ENCODE results near the gene BANP. TPM values are rescaled to one million over a fixed set of nuclear protein-coding genes. Genes with fewer than 3 reads are reported as not detected.
"Not testable (repeated sequence)": the region's sequence is repeated elsewhere in the genome, so short reads cannot be mapped to it uniquely, and the experiment has no call there.

The BANP gene
- total RNA-seq, 1 donor from 2014 or later, result 18.8 TPM

DNA sequence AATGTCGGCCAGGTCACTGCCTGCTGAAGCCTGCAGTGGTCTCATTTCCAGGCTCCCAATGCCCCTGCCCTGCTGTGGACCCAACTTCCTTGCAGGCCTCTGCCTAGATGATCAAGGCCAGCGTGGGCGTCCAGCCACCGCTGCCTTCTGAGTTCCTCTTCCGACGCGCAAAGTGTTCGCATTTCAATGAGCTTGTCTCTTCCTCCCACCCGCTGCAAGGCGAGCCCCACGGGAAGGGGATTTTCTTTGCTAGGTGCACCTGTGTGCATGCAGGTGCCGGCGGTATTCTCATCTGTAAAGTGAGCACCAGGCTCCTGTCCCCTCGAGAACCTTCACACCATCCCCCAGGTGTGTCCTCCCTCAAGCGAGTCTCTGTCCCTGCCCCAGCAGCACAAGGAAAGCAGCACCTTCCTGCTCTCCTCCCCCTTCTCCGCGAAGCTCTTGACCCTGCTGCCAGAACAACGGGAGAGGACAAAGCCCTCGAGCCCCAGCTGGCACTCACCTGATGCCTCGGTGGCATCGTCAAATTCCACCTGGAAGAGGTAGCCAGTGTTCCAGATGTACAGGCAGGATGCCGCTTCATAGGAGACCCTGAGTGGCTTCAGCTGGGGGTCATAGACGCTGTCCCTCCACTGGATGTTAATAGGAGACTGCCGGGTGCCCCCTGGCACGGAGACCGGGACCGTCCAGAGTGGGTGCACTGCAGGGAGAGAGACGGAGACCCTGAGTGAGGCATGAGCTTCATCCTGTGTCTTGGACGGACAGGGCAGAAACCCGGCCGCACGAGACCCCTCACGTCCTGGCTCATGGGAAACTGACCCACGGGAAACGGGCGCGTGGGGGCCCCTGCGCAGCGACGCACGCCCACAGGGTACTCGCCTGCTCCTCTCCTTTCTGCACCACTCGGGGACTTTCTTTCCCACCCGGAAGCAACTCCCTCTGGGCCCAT, 24.7 kb upstream of the BANP start:
- no peak for DNase-seq (ENCODE audit: low read depth in 2 of 2)

DNA sequence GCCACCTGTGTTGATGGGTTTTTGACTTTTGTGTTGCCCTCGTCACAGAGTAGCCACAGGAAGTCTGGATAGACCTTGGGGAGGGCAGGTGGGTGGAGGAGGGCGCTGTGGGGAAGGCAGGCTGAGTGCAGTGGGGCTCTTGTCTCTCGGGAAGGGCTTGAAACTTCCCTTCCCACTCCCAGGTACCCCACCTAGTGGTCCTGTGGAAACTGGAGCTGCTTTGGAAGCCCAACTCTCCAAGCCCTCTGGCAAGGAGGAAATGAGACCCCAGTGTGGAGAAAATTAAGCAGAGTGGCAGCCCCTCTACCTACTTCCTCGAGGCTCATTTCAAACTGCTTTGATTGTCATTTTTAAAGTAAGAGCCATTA, 24.1 kb upstream of the BANP start:
- DNase-seq (ENCODE audit: low read depth in 2 of 2), result no peak

DNA sequence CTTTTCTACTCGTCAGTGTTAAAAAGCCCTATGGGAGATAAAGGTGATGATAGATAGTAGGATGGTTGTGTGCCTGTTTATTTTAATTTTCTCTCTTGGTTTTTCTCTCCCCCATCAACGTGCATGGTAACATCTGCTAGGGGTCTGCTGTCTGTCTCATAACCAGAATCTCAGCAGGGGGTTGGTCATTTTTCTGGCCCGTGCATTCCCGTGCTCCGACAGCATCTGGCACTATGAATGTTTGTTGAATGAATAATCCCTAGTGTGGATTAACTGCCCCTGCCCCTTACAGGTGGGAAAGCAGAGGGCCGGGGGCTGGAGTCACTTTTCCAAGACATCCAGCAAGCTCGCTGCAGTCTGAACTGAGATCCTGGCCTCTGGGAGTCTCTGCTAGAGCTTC, 21.2 kb upstream of the BANP start:
- no peak for DNase-seq (ENCODE audit: low read depth in 2 of 2)

DNA sequence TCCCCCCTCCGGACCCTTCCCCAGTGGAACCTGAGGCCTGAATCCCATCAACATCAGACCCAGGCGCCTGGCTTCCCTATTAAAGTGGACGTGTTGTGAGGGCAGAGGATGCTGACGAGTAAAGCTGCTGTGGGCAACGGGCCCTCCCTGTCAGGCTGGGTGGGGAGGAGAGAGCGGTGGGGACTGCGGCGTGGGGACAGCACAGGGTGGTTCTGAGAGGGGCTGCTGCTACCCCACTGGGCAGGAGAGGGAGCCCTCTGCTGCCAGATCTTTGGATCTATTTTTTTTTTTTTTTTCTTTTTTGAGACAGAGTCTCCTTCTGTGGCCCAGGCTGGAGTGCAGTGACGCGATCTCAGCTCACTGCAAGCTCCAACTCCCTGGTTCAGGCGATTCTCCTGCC, 20.8 kb upstream of the BANP start:
- no peak for DNase-seq (ENCODE audit: low read depth in 2 of 2)

DNA sequence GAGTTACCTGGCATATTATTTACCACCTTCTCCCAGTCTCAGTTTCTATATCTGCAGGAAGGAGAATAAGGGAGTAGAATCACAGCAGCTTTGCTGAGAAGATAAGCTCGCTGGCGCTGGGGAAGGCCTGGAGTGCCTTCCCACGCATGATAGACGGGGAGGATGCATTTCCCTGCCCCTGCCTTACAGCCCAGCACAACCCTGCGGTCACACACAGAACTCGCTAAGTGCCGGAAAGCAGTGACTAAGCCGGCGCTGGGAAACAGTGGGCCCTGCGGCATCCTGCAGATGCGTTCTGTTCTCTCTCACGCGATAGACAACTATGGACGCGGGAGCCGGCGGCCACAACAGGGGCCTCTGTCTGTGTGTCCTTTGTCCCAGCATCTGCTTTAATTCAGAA, 19.7 kb upstream of the BANP start:
- peak in 1 of 2 donors; percentile 49 for DNase-seq (ENCODE audit: low read depth in 2 of 2)

DNA sequence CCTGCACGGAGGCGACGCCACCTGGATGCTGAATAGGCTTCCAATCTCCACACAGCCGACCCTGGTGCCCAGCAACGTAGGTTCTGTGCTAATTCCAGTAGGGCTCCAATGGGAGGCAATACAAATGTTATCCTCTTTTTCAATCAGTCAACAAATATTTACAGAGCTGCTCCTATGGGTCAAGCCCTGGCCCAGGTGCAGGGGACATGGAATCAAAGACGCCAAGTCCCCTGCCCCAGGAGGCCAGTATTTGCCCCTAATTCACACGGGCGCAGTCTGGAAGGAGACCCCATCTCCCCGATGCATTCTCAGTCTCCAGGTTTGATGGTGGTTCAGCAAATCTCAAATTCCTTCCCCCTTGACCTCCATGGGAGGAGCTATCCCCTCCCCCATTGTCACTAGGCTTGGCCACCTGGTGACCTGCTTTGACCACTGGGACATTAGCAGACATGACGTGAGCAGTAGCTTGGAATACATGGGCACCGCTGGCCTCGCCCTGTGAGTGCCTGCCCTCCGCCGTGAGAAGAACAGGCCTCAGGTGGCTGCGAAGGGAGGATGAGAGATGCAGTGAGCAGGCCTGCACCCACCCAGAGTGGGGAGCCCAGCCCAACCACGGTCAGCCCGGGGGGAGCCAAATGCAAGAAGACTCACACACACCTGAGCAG, 18.6 kb upstream of the BANP start:
- not testable (repeated sequence) for DNase-seq (ENCODE audit: low read depth in 2 of 2)

DNA sequence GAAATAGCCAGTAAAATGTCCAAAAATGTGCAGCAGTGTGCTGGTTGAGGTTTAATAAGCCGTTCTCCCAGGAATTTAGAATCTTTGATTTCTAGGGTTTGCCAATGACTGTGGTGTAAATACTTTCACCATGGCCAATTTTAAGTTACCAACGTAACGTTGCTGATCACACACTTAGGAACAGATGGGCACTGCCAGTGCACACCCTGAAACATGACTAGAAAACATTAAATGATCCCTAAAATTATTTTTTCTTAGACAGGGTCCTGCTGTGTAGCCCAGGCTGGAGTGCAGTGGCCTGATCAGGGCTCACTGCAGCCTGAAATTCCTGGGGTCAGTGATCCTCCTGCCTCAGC, 18.1 kb upstream of the BANP start:
- no peak for DNase-seq (ENCODE audit: low read depth in 2 of 2)

DNA sequence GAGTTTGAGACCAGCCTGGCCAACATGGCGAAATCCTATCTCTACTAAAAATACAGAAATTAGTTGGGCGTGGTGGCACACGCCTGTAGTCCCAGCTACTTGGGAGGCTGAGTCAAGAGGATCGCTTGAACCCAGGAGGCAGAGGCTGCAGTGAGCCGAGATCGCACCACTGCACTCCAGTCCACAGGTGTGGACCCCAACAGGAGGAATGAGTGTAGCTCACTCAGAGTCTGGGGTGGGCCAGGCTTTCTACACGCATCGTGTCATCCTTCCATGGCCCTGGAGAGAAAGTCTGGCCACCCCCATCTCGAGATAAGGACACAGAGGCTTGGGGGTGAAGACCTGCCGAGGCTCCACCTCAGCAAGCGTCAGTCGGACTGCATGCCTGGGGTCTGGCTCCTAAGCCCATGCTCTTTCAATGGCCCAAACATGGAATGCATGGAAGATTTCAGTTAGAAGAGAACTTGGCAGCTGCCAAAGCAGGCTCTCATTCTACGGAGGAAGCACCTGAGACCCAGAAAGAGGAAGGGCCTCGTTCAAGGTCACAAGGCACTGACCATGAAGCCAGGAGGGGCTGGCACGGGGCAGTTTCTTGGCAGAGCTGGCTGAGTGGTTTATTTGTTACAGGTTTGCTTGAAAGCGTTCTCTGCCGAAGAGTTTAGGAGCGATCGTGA, 16.3 kb upstream of the BANP start:
- DNase-seq (ENCODE audit: low read depth in 2 of 2), result not testable (repeated sequence)

DNA sequence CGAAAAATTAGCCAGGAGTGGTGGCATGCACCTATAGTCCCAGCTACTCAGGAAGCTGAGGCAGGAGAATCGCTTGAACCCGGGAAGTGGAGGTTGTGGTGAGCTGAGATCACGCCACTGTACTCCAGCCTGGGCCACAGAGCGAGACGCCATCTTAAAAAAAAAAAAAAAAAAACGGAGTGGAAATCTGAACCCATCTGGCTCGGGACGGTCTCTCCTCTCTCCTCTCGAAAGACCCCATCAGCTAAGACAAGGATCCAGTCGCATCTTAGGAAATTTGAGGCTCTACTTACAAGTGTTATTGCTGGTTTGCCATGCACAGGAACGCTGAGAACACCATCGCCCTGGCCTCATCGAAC, 15.2 kb upstream of the BANP start:
- DNase-seq (ENCODE audit: low read depth in 2 of 2), result not testable (repeated sequence)

DNA sequence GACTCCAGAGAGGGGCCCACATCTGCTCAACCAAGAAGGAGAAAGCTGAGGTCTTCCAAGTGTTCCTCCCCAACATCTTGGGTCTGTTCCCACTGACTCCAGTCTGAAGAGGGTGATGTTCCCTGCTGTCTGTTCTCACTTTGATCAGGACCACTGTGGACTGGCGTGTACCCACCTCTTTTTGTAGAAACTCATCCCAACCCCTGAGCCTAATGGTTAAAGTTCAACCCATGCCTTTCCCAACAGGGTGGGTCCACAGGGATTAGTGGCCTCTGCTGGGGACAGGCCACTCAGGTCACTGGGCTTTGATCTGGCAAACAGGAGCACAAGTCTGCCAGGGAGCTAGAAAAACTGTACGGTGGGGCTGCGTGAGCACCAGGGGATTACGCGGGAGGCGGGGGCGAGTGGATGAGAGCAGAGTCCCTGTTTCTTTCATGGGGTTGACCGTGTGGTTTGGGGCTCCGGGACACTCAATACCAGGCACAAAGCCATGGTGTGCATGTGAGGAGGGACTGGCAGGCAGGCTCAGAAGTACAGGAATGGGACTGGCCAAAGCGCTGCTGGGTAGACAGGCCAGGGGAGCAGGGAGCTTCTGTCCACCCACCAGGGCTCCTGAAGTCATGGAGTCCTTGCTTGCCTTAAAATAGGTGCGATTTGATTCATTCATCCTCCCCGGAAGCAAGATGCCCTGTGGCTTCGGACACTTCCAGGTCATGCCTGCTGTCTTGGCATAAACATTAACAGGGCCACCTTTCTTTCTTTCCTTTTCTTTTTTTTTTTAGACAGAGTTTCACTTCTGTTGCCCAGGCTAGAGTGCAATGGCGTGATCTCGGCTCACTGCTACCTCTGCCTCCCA, 14.6 kb upstream of the BANP start, which contains the start of gene CA5A:
Gene CA5A, minus strand, starts transcription at position 155 of the 856 bp plus-strand sequence. Its CDS starts 79 bp downstream, at position 76.
- DNase-seq (ENCODE audit: low read depth in 2 of 2), result no peak

DNA sequence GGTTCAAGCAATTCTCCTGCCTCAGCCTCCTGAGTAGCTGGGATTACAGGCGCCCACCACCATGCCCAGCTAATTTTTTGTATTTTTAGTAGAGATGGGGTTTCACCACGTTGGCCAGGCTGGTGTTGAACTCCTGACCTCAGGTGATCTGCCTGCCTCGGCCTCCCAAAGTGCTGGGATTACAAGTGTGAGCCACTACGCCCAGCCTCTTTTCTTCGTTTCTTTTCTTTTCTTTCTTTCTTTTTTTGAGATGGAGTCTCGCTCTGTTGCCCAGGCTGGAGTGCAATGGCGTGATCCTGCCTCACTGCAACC, 14.0 kb upstream of the BANP start:
- not testable (repeated sequence) for DNase-seq (ENCODE audit: low read depth in 2 of 2)

DNA sequence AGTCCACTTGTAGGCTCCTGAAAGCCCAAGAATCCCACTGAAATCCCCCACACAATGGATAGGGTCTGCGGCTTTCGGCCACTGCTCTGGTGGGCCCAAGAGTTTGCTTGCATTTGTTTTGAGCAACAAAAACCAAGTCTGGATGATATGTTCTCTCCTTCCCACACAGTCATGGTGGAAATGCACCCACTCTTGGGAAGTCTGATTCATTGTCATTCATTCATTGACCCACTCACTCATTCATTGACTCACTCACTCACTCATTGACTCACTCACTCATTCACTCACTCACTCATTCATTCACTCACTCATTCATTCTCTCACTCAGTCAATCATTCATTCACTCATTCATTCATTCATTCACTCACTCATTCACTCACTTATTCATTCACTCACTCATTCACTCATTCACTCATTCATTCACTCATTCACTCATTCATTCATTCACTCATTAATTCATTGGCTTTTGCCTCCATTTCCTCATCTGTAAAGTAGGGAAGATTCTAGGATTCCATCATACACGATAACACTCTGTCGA, 12.8 kb upstream of the BANP start:
- DNase-seq (ENCODE audit: low read depth in 2 of 2), result no peak

DNA sequence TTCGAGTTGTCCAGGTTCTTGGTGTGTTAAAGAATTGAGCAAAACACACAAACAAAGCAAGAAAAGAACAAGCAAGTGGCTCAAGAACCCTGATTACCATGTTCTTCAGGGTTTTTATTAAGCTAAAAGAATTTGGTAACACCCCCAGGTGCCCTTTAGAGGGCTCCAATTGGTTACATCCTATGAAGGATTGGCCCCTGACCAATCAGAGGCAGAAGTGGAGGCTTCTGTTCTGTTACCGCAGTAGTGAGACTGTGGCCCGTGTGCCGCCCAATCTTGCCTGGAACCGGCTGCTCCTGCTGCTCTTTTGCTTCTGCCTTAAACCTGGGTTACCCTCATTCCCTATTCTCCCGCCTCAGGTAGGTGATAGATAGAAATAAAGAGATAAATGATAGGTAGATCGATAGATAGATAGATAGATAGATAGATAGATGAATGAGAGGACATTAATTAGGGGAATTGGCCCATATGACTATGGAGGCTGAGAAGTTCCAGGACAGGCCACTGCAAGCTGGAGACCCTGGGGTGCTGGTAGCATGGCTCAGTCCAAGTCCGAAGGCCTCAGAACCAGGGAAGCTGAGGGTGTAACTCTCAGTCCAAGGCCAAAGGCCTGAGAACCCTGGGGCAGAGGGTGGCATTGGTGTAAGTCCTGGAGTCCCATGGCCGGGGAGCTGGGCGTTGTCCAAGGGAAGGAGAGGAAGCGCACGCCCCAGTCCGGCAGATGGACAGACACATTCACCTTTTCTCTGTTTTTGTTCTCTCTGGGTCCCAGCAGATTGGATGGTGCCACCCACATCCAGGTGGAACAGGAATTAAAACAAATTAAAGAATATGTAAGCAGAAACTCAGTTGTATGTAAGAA, 11.4 kb upstream of the BANP start:
- no peak for DNase-seq (ENCODE audit: low read depth in 2 of 2)

DNA sequence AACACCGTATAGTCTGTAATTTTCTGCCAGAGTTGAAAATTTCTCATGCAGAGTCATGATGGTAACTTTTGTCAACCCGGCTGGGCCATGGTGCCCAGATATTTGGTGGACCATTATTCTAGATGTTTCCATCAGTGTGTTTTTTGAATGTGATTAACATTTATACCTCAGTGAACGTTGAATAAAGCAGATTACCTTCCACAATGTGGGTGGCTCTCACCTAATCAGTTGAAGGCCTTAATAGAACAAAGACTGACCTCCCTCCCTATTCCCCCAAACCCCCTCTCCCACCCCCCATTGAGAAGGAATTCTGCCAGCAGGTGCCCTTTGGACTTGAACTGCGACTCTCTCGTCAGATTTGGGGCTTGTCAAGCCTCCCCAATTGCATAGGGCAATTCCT, 8.6 kb upstream of the BANP start:
- no peak for DNase-seq (ENCODE audit: low read depth in 2 of 2)

DNA sequence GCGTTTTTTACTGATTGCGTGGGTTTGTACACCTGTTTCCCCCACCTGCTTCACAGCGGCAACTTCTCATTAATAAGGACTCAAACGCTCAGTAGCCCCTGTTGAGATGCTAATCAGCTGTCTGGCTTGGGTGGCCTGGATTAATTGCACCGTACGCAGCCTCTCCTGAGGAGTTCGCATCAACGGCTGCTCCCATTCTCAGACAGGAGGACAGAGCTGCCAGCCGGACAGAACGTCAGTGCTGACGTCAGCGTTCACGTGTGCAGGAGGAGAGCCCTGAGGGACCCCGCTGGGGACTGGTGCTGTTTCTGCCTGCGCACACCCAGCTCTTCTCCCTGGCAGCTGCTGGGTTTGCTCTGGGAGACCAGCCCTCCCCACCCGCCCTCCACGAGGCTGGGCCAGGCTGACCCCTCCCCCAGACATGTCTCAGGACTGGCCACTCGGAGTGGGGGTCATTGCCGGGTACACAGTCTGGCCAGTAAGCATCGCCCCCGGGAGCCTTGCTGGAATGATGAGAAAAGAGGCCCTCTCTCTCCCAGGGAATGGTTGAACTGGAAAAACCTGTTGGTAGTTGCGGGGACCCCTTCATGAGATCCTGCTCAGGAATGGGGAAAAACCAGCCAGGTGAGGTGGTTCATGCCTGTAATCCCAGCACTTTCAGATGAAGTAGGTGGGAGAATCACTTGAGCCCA, 5.7 kb upstream of the BANP start:
- DNase-seq (ENCODE audit: low read depth in 2 of 2), result peak; percentile 66 to 83

DNA sequence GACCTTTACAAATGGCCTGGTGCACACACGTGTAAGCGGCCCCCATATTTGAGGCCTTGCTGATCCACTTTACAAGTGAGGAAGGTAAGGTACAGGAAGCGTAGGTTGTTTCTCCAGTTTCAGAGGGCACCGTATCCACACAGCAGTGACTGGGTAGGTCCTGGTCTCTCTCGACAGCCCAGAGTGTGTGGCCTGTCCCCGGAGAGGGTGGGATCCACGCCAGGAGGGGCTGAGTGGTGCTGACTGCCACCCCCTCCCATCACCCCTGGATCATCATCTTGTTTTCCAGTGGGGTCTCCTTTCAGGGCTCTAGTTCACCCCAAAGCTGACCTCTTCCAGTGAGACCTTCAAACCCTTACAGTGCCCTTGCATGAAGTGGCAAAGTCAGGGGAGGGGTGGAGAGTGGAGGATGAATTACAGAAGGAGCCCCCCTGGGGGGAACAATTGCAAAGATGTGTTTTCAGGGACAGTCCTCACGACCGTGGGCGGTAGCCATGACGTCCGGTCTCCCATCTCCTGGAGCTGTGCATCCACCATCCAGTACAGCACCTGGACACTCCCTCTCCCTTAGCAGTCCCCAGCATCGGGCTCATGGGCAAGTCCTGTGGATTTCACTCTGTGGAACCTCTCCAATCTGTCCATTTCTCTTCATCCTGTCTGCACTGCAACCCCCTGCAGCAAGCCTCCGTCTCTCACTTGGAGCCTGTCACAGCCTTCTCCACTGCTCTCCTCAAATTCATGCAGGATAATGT, 4.5 kb upstream of the BANP start:
- no peak for DNase-seq (ENCODE audit: low read depth in 2 of 2)

DNA sequence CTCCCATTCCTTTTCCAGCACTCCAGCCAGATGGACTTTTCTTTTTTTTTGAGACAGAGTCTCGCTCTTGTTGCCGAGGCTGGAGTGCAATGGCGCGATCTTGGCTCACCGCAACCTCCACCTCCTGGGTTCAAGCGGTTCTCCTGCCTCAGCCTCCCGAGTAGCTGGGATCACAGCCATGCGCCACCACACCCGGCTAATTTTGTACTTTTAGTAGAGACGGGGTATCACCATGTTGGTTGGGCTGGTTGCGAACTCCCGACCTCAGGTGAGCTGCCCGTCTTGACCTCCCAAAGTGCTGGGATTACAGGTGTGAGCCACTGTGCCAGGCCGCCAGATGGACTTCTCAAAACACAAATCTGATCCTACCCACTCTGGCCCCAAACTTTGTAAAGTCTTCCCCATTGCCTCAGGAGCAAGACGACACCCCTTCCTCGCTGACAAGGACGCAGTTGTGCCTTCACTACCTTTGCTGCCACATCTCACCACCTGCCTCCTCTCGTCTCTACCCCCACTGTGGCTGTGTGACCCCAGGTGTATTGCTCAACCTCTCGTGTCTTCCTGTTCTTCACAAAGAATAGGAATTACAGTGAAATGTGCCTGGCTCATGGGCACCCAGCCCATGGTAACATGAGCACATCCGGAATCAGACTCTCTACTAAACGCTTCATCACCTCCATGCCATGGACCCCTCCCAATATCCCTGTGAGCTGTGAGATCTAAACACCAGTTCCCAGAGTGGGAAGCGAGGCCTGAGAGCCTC, 3.7 kb upstream of the BANP start:
- peak in 1 of 2 donors; percentile 41 for DNase-seq (ENCODE audit: low read depth in 2 of 2)

DNA sequence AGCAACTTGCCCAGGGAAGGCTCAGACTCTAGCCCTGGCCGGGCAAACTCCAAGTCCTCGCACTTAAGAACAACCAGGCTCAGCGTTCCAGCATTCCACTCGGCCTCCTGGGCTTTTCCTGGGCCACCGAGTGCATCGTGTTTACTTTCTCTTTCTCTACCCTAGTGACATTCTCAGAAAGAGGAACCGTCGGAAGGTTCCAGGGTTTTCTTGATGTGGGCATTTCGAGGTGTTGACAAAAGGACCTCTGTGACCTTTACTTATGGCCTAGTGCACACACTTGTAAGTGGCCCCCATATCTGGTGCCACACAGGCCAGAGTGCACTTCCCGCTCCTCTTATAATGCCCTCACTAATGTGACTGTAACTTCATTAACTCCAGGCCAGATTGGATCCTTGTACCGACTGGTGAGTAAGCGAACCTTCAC, 3.1 kb upstream of the BANP start:
- no peak for DNase-seq (ENCODE audit: low read depth in 2 of 2)
